ENCODE data around the gene KRTAP4-4.
"Not testable (repeated sequence)": the region's sequence is repeated elsewhere in the genome, so short reads cannot be mapped to it uniquely, and the experiment has no call there.

KRTAP4-4 gene

DNA sequence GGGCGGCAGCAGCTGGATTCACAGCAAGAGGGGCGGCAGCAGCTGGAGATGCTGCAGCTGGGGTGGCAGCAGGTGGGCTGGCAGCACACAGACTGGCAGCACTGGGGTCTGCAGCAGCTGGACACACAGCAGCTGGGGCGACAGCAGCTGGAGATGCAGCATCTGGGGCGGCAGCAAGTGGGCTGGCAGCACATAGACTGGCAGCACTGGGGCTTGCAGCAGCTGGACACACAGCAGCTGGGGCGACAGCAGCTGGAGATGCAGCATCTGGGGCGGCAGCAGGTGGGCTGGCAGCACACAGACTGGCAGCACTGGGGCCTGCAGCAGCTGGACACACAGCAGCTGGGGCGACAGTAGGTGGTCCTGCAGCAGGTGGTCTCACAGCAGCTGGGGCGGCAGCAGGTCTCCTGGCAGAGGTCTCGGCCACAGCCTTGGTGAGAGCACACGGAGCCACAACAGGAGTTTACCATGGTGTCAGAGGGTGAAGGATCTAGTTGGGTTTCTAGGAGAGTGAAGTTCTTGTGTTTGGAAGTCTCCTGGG lies 42.6 kb downstream of the KRTAP4-4 start, which contains the start of gene KRTAP4-11:
Gene KRTAP4-11 (minus strand): TSS at position 528 of the 541 bp plus-strand sequence. CDS start 58 bp downstream, at position 470.
- not testable (repeated sequence) for DNase-seq (ENCODE audit: insufficient read length, low spot score)
- FAIRE-seq, result peak; percentile 58

DNA sequence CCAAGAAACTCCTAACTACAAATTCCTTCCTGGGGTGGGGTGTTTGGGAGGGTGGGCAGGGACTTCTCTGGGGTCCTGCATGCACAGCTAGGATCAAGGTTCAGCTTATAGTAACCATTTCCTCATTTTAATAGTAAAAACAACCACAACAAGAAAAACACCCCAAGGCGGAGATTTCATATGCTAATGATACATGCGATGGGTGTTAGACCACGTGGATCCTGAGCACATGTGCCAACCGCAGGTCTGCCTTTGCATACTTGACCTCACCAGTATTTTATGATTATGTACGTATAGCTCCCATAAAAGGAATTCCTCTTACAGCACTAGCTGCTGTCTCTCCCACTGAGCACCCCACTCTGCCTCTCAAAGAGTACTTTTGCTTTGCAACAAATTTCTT lies 44.3 kb downstream of the KRTAP4-4 start:
- FAIRE-seq (peak; percentile 28), DNase-seq (ENCODE audit: insufficient read length, low spot score) (no peak)

DNA sequence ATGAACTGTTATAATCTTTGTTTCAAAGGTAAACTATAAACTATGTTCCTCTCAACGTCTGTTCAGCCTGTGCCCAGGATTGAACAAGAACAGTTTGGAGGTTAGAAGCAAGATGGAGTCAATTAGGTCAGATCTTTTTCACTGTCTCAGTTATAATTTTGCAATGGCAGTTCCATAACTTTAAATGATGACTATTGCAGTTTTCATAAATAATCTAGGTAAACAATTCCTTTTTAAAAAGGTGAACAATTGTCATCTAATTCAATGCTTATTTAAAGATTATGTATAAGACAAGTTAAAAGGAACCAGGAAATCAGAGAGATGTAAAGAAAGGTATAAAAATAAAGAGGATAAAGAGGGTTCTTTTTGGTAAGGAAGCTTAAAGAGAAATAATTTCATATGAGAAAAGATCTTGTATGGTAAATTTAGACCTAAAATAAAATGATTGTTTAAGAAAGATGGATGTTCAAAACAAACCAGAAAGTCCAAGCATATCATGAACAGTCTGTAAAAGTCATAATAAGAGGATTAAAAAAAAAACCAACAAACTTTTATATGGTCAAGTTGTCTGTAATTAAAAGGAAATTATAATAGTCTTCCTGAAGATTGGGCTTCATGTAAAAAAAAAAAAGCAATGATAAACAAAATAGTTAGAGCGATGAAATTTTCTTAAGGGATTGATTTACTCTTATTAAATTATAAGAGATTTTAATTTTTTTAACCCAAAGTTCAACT lies 49.2 kb downstream of the KRTAP4-4 start:
- no peak for FAIRE-seq

More for the DNA sequence above, 49.2 kb downstream of the KRTAP4-4 start:
- DNase-seq (ENCODE audit: insufficient read length, low spot score), result no peak
